Measurements from ENCODE around the gene ZNF831.

ZNF831 gene

DNA sequence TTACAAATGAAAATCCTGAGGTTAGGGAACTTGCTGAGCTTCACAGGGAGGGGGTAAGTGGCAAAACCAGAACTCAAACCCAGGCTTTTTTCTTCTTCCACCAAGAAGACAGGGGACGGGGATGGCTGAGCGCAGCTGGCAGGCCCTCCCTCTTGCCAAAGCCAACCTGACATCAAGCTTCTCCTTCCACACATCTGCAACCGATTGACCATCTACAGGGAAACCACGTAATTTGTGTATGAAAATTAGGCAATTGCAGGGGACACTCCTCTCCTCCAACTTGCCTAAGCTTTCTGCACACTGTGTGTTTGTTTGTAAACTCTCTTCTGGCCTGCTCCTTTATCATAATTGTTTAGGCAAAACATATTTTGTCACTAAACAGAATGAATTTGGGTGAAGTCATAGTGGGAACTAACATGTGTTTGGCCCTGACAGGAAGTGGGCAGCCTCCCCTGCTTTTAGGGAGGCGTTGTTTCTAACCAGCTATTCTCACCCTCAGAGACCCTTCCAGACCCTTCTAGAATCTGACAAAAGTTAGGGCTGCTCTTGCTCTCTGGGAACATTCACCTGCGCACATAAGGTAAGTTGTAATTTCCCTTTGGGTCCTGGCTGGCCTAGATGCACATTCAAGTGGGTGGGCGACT lies 18.9 kb downstream of the ZNF831 start:
- DNase-seq: no peak

DNA sequence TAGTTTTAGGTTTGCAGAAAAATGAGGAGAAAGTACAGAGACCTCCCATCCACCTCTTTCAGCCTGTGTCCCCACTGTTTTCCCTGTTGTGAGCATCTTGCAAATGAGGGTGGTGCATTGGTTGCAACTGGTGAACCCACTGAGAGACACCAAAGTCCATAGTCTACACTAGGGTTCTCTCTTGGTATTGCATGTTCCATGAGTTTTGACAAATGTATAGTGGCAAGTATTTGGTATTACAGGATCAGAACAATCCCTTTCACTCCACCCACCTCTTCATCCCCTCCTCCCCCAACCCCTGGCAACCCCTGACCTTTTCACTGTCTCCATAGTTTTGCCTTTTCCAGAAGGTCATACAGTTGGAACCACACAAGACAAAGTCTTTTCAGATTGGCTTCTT lies 20.1 kb downstream of the ZNF831 start:
- no peak for DNase-seq

DNA sequence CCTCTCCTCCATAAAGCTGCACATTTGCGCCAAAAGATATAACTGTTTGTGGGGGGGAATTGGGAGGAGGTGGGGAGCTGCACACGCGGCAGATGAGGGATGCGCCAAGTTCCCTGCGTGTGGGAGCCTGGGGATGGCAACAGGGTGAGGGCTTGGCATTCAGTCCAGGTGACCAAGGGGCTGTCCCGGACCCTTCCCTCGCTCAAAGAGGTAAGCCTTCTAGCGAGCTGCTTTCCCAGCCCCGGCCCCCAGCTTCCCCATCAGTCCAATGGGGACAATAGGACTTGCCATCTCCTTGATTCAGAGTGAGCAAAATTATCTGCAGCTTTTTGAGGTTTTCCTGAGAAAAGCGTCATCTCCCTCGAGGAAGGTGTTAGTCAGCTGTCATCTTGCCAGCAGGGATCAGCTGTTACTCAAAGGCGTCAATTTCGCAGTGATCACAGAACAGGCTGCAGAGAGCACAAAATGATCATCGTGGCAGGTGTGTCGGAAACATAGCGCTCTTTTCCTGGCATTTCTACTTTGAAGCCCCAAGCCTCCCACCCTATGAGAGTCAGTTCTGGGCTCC lies 21.3 kb downstream of the ZNF831 start:
- no peak for DNase-seq

DNA sequence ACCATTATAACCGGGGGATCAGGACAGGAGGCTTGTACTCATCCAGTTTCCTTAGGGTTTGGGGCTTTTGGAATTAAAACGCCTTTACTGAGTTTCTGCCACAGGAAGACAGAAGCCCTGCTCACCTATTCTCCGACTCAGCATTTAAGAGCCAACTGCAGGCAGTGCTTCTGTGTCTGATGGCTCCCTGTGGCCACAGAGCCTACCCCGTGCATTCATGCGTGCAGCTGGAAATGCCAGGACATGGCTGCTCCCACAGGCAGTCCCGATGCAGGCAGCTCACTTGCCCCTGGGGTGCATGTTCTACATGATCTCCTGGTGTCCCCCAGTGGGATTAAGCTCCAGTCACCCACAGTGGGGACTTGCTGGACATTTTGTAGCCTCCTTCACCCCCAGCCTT lies 22.2 kb downstream of the ZNF831 start:
- DNase-seq: no peak

DNA sequence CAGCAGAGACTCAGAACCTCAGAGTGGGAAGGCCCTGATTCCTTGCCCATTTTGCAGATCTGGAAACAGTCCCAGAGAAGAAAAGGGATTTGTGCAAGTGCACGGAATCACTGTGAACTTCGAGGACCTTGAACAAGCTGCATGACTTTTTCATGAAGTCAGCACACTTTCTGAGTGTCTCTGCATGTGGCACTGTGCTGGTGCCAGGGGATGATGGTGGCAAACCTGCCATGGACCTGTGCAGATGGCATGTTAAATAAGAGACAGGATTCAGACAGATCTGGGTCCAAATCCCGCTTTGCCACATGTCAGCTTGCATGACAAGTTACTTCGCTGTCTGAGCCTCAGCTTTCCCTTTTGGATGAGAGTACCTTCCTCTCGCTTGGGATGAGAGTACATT lies 26.8 kb downstream of the ZNF831 start:
- no peak for DNase-seq

DNA sequence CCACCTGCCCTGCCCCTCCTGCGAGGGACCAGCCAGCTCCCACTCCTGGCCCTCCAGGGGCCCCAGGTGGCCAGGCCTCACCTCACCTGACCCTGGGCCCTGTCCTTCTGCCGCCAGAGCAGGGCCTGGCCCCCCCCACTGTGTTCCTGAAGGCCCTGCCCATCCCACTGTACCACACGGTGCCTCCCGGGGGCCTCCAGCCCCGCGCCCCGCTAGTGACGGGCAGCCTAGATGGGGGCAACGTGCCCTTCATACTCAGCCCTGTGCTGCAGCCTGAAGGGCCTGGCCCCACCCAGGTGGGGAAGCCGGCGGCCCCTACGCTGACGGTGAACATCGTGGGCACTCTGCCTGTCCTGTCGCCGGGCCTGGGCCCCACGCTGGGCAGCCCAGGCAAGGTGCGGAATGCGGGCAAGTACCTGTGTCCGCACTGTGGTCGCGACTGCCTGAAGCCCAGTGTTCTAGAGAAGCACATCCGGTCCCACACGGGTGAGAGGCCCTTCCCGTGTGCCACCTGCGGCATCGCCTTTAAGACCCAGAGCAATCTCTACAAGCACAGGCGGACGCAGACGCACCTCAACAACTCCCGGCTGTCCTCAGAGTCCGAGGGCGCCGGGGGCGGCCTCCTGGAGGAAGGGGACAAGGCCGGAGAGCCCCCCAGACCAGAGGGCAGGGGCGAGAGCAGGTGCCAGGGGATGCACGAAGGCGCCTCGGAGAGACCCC lies 27.6 kb downstream of the ZNF831 start:
- DNase-seq: no peak

DNA sequence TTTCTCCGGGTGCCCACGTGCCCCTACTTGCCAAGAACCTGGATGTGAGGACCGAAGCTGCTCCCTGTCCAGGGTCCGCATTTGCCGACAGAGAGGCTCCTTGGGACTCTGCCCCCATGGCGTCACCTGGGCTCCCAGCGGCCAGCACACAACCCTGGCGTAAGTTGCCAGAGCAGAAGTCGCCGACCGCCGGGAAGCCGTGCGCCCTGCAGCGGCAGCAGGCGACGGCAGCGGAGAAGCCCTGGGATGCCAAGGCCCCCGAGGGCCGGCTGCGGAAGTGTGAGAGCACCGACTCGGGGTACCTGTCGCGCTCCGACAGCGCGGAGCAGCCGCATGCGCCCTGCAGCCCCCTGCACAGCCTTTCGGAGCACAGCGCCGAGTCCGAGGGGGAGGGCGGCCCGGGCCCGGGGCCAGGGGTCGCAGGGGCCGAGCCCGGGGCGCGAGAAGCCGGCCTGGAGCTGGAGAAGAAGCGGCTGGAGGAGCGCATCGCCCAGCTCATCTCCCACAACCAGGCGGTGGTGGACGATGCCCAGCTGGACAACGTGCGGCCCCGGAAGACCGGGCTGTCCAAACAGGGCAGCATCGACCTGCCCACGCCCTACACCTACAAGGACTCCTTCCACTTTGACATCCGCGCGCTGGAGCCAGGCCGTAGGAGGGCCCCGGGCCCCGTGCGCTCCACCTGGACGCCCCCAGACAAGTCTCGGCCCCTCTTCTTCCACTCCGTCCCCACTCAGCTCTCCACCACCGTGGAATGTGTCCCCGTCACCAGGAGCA lies 28.3 kb downstream of the ZNF831 start:
- no peak for DNase-seq

DNA sequence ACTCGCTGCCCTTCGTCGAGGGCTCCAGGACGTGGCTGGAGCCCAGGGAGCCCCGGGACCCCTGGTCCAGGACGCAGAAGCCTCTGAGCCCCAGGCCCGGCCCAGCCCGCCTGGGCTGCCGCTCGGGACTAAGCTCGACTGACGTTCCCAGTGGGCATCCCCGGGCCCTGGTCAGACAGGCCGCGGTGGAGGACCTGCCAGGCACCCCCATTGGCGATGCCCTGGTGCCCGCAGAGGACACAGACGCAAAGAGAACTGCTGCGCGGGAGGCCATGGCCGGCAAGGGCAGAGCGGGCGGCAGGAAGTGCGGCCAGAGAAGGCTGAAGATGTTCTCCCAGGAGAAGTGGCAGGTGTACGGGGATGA lies 28.9 kb downstream of the ZNF831 start:
- no peak for DNase-seq

DNA sequence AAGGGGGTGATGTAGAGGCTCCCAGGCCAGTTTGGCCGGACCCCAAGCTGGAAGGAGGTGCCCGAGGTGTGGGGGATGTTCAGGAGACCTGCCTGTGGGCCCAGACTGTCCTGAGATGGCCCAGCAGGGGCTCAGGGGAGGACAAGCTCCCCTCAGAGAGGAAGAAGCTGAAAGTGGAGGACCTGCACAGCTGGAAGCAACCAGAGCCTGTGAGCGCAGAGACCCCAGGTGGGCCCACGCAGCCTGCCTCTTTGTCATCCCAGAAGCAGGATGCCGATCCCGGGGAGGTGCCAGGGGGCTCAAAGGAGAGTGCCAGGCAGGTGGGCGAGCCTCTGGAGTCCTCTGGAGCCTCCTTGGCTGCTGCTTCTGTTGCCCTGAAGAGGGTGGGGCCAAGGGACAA lies 29.7 kb downstream of the ZNF831 start:
- DNase-seq: no peak

DNA sequence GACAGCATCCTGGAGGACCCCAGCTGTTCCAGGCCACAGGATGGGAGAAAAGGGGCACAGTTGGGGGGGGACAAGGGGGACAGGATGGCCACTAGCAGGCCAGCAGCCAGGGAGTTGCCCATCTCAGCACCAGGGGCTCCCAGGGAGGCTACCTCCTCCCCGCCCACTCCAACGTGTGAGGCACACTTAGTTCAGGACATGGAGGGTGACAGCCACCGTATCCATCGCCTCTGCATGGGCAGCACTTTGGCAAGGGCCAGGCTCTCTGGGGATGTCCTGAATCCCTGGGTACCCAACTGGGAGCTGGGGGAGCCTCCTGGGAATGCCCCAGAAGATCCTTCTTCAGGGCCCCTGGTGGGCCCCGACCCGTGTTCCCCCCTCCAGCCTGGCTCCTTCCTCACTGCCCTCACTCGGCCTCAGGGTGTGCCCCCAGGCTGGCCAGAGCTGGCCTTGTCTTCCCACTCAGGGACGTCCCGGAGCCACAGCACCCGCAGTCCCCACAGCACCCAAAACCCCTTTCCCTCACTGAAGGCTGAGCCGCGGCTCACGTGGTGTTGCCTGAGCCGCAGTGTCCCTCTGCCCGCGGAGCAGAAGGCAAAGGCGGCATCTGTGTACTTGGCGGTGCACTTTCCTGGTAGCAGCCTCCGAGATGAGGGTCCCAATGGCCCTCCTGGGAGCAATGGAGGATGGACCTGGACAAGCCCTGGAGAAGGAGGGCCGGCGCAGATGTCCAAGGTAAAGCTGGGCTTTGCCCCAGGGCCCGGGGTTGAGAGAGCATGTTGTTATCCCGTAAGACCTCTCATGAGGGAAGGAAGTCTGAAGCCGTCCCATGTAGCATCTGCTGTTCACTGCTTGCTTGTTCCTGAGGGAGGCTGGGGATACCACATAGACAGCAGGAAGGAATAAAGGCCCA lies 30.7 kb downstream of the ZNF831 start:
- DNase-seq: no peak

DNA sequence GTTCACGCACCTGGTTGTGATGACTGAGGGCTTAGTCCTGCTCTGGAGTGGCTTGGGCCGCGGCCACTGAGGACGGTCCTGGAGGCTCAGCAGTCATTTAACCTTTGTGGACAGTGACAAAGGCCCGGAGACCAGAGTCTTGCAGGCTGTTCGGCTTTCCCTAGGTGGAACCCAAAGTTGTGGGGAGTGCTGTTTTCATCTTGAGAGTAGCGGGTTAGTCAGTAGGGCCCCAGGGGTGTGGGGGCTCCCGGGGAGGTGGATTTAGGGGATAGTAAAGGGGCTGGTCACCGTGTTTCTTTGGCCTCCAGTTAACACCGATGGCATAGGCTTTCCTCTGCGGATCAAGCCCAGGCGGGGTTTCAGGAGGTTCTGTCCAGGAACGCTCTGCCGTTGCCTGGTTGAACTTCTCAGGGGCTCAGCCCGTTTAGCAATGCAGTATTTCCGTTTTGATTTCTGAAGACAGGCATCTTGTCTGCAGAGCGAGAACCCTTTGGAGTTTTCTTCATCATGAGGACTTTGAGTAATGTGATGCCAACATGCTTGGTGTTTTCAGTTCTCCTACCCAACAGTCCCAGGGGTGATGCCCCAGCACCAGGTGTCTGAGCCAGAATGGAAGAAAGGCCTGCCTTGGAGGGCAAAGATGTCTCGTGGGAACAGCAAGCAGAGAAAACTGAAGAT lies 31.8 kb downstream of the ZNF831 start:
- no peak for DNase-seq

DNA sequence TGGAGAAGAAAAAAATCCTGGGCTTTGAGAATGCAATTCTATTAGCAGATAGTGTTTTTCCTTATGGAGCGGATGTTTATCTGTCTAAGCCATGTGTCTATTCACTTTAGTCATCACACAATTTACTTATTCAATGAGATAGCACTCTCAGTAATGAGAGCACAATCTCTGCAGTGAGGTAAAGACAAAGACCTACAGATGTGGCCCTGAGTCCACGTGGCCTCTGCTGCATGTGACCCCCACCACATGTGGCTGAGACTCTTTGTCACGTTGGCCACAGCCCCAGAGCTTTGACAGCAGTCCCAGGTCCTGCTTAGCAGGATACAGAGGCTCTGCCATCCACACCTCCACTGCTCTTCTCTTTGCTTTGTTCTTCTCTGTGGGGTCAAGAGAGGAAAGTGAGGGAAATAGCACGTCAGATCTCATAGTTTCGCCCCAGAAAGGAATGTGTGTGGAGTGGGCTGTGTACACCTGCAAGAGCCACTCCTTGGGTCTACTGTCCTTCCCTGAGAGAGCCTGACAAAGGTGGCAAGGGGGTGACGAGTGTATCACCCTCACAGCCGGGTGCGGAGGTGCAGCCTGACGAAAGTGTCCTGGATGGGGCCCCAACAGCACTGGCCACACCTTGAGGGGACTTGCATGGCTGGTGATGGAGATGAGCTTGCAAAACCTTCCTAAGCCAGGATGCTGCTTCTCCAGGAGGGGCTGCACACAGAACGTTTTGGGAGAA lies 40.7 kb downstream of the ZNF831 start:
- no peak for DNase-seq

DNA sequence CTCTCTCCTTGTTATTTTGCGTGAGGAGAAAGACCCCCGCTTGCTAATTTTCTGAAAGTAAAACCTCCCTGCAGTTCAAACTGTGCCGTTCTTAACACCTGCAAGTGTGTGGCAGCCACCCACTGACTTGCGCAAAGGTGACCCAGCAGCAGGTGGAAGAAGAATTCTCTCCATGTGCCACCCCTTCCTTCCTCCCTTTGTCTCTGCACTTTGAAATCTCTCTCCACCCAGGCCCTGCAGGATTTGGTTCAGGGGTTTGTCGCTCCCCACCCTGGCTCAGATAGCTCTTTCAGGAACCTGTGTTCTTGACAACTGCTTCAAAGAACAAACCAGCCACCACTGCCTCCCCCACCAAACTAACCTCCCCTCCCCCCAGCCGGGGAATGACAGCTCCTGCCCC lies 41.4 kb downstream of the ZNF831 start:
- DNase-seq: no peak

DNA sequence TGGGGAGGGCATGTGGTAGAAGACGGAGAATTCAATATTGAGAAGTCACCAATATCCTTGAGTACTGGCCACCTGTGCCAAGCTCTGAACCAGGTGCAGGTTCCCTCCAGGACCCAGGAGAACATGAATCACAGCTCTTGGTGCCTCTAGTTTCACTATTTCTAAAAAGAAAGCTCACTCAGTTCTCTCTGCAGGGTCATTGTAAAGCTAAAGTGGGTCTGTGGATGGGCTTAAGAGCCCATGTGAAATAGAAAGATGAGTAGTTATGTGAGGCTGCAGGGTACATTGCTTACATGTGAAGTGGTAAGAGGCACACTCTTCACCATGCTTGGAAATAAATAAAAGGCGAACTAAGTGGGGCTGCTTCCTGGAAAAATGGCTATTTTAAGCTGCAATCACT lies 43.6 kb downstream of the ZNF831 start:
- DNase-seq: no peak

DNA sequence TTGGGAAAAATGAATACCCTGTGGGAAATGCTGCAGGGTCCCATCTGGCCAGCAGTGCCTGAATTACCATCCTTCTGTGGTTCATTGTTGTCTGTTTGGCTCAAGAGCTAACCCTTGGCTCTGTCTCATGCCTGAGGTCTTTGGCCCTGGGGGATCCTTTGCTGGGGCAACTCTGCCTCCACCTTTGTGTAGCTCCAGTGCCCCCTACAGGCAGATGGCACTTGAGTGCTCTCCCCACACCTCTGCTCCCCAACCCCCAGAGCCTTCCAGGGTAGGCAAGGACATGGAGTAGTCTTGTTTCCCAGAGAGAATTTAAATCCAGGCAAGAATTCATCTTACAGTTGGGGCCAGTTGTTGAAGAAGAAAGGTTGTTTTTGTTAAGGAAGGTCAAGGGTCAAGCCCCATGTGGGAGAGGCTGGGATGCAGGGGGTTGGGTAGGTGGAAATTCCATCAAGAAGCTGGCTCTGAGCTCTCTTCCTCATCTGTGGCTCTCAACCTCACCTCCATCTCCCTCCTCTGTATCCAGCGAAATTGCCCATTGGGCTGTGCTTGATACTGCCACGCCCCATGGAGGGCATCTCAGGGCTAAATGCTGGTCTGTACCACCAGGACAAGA lies 44.2 kb downstream of the ZNF831 start:
- peak; percentile 88 for DNase-seq

DNA sequence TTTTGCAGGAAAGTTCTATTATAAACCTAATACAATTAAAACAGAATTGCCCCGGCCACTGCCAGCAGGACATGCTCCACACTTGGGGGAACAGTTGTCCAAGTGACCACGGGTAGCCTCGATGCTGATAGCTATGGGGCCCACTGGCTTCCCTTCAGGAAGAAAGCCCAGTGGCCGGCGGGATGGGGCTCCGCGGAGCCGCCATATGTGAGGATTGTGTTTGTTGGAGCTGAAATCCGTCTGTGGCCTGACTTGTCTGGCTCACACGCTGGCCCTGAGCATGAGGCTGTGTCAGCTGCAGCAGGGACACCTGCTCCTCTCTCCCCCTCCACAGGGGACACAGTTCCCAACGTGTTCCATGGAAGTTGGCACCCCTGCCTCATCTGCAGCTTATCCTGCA lies 46.6 kb downstream of the ZNF831 start:
- no peak for DNase-seq

DNA sequence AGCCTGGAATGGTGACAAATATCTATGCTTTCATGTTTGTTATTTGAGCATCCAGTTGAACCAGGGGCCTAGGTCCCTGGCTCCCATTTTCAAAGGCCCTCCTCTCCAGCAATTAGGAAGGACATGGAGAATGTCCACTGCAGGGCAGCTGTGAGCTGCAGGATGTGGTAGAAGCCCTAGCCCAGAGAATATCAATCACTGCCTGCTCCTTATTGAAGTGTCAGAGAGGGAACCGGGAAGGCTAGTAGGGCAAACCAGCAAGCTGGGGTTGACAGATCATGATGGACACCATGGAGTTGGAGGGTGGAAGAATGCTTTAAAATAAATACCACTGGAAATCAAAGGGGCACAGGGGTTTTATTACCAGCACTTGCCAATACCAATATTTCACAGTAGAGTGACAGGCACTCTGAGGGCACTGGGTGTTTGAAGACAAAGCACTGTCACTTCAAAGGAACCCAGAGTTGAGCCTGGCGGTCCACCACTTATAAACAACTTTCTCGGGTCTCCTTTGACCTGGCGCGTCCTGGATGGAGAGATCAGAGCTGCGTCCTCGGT lies 47.7 kb downstream of the ZNF831 start:
- DNase-seq: no peak

DNA sequence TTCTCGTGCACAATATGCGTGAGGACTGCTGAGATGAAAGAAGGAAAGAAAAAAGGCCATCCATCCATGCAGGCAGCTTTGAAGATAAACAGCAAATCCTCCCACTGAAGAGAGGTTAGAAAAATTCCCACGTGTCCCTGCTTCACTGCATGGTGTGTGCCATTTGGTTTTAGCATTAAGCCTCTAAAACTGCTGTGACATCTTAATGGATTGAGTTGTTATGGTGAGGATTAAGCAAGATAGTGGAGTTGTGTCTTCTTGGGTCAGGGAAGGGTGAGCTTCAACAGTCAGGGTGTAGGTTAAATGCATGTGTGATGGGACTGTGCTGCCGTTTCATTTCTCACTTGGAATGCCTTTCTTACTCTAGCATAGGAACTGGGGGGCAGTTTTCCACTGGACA lies 50.5 kb downstream of the ZNF831 start:
- no peak for DNase-seq

DNA sequence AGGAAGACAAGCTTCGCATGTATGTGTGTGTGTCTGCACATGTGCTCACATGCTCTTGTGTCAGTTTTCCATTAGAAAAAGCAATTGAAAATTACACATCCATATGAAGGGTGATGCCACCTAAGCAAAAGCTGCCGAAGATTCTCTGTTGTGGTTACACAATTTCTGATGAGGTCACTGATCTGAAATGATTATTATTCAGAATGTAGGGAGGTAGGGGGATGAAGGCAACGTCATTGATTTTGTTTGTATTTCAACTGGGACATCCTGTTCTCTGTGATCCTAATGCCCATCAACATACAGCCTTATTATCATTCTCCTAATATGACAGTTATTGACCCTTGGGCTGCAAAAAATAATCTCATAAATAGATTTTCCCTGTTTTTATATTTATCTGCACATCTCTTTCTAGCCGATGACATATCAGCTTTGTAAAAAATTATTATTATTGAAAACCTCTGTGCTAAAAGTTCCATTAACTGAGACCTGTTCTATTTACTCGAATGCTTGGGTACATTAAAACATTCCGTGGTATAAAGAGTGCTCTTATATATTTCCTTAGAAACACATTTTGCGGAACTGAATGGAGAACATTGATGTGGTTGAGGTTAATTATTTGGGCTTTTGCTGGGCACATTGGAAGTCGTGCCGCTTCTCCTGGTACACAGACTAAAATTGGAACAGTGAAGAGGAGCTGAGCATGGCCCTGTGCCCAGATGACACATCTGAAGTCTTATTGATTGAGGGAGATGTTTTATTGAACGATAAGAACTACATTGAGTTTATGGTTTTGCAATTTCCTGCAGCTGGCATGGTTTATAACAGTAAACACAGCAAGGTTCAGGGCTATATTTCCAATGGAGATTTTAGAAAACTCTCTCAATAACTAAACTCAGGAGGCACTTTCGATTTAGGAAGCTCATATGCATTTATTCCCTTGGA lies 51.3 kb downstream of the ZNF831 start:
- no peak for DNase-seq

DNA sequence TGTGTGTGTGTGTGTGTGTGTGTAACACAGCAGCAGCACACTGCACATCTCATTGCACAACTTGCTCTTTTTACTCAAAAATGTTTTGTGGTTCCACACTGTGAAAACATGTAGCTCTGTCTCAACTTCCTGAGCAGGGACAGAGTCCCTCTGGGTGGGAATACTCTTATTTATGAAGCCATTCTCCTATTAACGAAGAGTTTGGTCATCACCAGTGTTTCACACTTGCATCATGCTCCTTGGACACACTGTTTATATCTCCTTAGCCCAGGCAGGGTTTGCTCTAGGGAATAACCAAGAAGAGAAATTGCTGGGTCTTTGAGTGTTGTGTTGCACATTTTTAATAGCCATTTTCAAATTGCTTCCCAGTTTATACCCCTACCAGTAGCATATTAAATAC lies 53.6 kb downstream of the ZNF831 start:
- no peak for DNase-seq
